Left lung (tissue), 10 donors: ENCODE results near the gene MKRN2OS. TPM values are rescaled to one million over a fixed set of nuclear protein-coding genes. Genes with fewer than 3 reads are reported as not detected.
A peak's percentile ranks its signal among the peaks of the same experiment; 100 is the strongest.

Experiments used
- ATAC-seq: fragments of 200-7000 bp; cut with Tn5 transposase; one replicate; pipeline ENCODE4 v1.9.1; 2020; ENCODE audit warnings: moderate library complexity
- DNase-seq, 4 donors: peaks; one replicate each; pipeline ENCODE4 v3.0.0-alpha.2; 2013 to 2020
- H3K27ac ChIP-seq, 2 donors: fragments of 200-600 bp; sonication (generic) in 1 of 2; one replicate each; pipeline versions ENCODE4 v1.5.0 to v1.8.0; 2020 to 2021
- H3K27me3 ChIP-seq, 2 donors: fragments of 200-600 bp; sonication (generic) in 1 of 2; one replicate each; pipeline versions ENCODE4 v1.5.0 to v1.8.0; 2020 to 2021
- H3K36me3 ChIP-seq, 2 donors: fragments of 200-600 bp; sonication (generic) in 1 of 2; one replicate each; pipeline versions ENCODE4 v1.5.0 to v1.8.0; 2020 to 2021
- H3K4me1 ChIP-seq, 2 donors: fragments of 200-600 bp; one replicate each; pipeline ENCODE4 v1.8.0; 2021
- H3K4me3 ChIP-seq, 2 donors: fragments of 200-600 bp; sonication (generic) in 1 of 2; one replicate each; pipeline versions ENCODE4 v1.5.0 to v1.8.0; 2020 to 2021; ENCODE audit warnings: mild to moderate bottlenecking in 1 of 2
- H3K9me3 ChIP-seq, 2 donors: fragments of 200-600 bp; sonication (generic) in 1 of 2; one replicate each; pipeline versions ENCODE4 v1.5.0 to v1.8.0; 2020 to 2021
- intact Hi-C, 2 donors: fragments of 100-400 bp; cut with DNase I; formaldehyde crosslinking; loops; one replicate each; pipeline versions ENCODE4 v1.11.2 to v1.14.2; 2022
- polyA plus RNA-seq, 6 donors: library from polyadenylated mRNA; unstranded; fragments of 120-200 nt; gene quantifications; one replicate each; pipeline ENCODE4 v1.2.1, GENCODE V29; 2013; ENCODE audit not compliant: insufficient read length in 6 of 6
- total RNA-seq, 2 donors: library from RNA; stranded (reverse); fragmentation: NEBNext Ultra II Directional; extraction: Animal tissue kit (Norgen Biotek cat#: 25700); gene quantifications; one replicate each; pipeline ENCODE4 v1.2.1, GENCODE V29; 2021
- TF ChIP-seq, protein P1 (sequence below), 2 donors: fragments of 200-600 bp; sonication (generic) in 1 of 2; IDR thresholded peaks; one replicate each; pipeline versions ENCODE4 v1.5.0 to v1.8.0; 2021; ENCODE audit warnings: antibody characterized with exemption in 2 of 2
- donor health status: DM: no; HTN: yes; CAD: no.
- donor health status: DM: no; HTN: no; CAD: no.

Gene MKRN2OS
- total and polyA plus RNA-seq, 8 donors = 0.52 to 2.1 (median 1.3) TPM

DNA sequence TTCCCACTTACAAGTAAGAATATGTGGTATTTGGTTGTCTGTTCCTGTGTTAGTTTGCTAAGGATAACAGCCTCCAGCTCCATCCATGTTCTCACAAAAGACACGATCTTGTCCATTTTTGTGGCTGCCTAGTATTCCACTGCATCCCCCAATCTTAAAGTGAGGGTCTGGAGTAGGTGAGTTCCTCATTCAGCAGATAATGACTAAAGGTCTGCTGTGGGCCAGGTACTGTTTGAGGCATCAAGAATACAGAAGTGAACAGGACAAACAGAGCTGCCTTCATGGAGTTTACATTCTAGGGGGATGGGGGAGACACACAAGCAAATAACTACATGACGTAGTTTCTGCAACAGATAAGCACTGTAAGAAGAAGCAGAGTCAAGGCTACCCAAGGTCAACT is 24.3 kb downstream of the MKRN2OS start:
- no peak for DNase-seq

DNA sequence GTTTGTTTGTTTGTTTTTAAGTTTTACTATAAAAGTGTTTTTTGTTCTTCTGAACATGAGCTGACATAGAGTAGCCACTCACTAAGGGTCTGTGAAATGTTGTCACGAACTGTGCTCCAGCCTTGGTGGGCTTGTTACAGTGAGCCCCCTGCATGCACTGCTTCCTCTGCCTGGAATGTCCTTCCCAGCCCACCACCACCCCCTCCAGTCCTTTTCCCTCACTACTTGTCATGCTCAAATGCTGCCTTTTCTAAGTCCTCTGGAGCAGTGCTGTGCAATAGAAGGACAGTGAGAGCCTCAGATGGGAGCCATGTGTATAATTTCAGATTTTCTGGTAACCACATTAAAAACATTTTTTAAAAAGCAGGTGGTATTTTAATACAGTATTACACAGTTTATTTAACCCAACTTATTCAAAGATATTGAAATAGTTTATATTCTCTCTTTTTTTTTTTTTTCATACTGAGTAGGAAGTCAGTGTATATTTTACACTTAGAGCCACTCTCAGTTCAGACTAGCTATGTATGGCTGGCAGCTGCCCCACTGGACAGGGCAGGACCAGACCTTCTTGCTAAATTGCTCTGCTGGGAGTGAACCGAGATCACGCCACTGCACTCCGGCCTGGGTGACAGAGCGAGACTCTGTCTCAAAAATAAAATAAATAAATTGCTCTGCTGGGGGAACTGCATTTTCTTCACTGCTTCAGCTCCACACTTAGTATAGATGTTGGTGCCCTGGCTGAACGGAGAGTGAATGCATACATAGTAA is 26.9 kb downstream of the MKRN2OS start:
- TF ChIP-seq, protein P1, sequence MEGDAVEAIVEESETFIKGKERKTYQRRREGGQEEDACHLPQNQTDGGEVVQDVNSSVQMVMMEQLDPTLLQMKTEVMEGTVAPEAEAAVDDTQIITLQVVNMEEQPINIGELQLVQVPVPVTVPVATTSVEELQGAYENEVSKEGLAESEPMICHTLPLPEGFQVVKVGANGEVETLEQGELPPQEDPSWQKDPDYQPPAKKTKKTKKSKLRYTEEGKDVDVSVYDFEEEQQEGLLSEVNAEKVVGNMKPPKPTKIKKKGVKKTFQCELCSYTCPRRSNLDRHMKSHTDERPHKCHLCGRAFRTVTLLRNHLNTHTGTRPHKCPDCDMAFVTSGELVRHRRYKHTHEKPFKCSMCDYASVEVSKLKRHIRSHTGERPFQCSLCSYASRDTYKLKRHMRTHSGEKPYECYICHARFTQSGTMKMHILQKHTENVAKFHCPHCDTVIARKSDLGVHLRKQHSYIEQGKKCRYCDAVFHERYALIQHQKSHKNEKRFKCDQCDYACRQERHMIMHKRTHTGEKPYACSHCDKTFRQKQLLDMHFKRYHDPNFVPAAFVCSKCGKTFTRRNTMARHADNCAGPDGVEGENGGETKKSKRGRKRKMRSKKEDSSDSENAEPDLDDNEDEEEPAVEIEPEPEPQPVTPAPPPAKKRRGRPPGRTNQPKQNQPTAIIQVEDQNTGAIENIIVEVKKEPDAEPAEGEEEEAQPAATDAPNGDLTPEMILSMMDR (IDR thresholded peaks at IDR 0.05) = no peak
- H3K4me1 ChIP-seq = no peaks in the 10 kb centered on the region
- no peaks in the 10 kb centered on the region for H3K9me3 ChIP-seq
- ATAC-seq = peak; percentile 84
- H3K36me3 ChIP-seq = peaks cover 0 to 13% of the 10 kb centered on the region in 2 donors
- no peaks in the 10 kb centered on the region for H3K27me3 ChIP-seq
- DNase-seq = peak in 1 of 4 donors; percentile 49
- intact Hi-C loops = no loop called here
- no peak overlapping the region for H3K4me3 ChIP-seq
- H3K27ac ChIP-seq = no peak overlapping the region

More for the DNA sequence above, 24.3 kb downstream of the MKRN2OS start:
- H3K27me3 ChIP-seq = no peaks in the 10 kb centered on the region
- H3K4me3 ChIP-seq = no peak overlapping the region
- intact Hi-C loops = no loop called here
- no peaks in the 10 kb centered on the region for H3K9me3 ChIP-seq
- peaks cover 0 to 25% of the 10 kb centered on the region in 2 donors for H3K36me3 ChIP-seq
- no peak for ATAC-seq
- H3K27ac ChIP-seq = no peak overlapping the region
- TF ChIP-seq, protein P1 (IDR thresholded peaks at IDR 0.05) = no peak
- no peaks in the 10 kb centered on the region for H3K4me1 ChIP-seq

DNA sequence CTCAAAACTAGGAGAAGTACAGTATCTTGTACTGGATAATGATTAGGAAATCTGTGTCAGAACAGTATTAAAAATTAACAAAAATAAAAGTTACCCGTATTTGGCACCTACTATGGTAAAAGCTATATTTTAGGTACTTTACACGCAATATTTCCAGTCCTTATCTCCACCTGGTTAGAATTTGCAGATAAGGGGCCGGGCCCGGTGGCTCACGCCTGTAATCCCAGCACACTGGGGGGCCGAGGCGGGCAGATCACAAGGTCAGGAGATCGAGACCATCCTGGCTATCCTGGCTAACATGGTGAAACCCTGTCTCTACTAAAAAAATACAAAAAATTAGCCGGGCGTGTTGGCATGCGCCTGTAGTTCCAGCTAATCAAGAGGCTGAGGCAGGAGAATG is 28.4 kb downstream of the MKRN2OS start:
- Histone ChIP-seq H3K4me1 (no peaks in the 10 kb centered on the region), H3K27me3 (no peaks in the 10 kb centered on the region), H3K4me3 (no peak overlapping the region), H3K36me3 (peaks cover 0 to 13% of the 10 kb centered on the region in 2 donors), H3K27ac (no peak overlapping the region), H3K9me3 (no peaks in the 10 kb centered on the region)
- DNase-seq (no peak), ATAC-seq (no peak)
- TF ChIP-seq, protein P1 (IDR thresholded peaks at IDR 0.05) = no peak
- intact Hi-C loops = no loop called here

DNA sequence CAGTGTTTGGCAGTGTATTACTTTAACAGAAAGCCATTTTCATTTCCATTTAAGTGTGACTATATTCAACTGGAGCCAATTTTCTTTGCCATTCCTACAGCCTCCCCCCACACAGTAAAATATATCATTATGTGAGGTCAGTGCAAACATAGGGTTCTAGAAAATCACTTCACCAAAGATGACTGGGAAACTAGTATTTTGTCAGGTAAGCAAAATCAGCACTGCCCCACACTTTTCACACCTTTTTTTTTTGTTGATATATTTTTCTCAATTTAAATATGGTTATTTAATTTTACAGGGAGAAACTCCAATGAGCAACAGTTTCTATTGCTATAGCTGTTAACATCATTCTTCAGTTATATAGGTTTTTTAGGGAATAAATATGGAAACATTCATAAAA is 29.7 kb downstream of the MKRN2OS start:
- no peaks in the 10 kb centered on the region for H3K9me3 ChIP-seq
- TF ChIP-seq, protein P1 (IDR thresholded peaks at IDR 0.05) = no peak
- H3K27me3 ChIP-seq = no peaks in the 10 kb centered on the region
- H3K27ac ChIP-seq = no peak overlapping the region
- ATAC-seq = no peak
- H3K4me3 ChIP-seq = no peak overlapping the region
- H3K36me3 ChIP-seq = peaks cover 0 to 6% of the 10 kb centered on the region in 2 donors
- intact Hi-C loops = no loop called here
- DNase-seq = no peak
- H3K4me1 ChIP-seq = no peaks in the 10 kb centered on the region

DNA sequence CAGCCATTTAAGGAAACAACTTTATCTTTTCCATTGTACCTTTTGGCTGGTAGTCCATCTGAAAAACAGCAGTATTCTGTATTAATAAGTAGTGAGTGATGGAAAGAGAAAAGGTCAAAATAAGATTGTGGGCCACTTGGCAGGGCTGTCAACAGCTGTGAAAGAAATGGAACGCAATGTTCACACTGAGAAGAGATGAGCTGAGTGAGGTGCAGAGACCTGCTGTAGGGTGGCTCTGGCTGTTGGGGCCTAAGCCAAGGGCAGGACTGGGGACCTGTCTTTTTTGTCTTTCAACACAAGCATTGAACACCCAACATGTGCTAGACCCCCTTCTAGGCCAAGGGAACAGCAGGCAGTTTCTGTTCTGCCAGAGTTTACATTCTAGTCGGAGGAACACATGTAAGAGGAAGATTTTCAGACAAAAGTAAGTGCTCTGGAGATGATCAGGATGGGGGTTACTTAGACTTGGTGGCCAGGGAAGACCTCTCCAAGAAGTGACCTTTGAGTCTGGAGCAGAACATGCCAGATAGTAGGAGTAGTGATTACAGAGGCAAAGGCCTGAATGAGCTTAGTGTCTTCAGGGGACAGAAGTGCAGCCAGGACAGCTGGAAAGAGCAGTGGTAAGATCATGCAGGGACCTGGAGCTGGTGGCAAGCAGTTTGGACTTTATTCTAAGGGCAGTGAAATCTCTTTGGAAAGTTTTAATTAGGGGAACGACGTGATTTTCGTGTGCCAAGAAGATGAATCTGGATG is 31.4 kb downstream of the MKRN2OS start:
- TF ChIP-seq, protein P1 (IDR thresholded peaks at IDR 0.05) = no peak
- H3K9me3 ChIP-seq = no peaks in the 10 kb centered on the region
- no peak overlapping the region for H3K4me3 ChIP-seq
- intact Hi-C loops = no loop called here
- DNase-seq (no peak), ATAC-seq (no peak)
- no peaks in the 10 kb centered on the region for H3K4me1 ChIP-seq
- no peak overlapping the region for H3K27ac ChIP-seq
- no peaks in the 10 kb centered on the region for H3K27me3 ChIP-seq
- H3K36me3 ChIP-seq = peaks cover 0 to 9% of the 10 kb centered on the region in 2 donors
